ENCODE measurements around the gene THRA. TPM values are rescaled to one million over a fixed set of nuclear protein-coding genes. Genes with fewer than 3 reads are reported as not detected.

THRA gene
- total RNA-seq, 1 donor from 2014 or later: 1.6 TPM

GRCh38 chr17:40095944-40096791, 33.4 kb downstream of the THRA start:
- intact Hi-C loops (cut with micrococcal nuclease): loop anchor here (1.0 to 5.0 kb wide), 14 partner anchors 12 to 1581 kb away; partner anchors contain the start of genes CASC3, CDC6, MED24 and MIEN1

GRCh38 chr17:40097087-40097486, 34.3 kb downstream of the THRA start:
- intact Hi-C loops (cut with micrococcal nuclease): loop anchor here (2.0 to 5.0 kb wide), 4 partner anchors 220 to 1580 kb away; partner anchors contain the start of gene RPL19

GRCh38 chr17:40097931-40098845, 35.4 kb downstream of the THRA start:
- intact Hi-C loops (cut with micrococcal nuclease): loop anchor here (2.0 to 5.0 kb wide), 4 partner anchors 219 to 1579 kb away; partner anchors contain the start of gene RPL19

GRCh38 chr17:40098846-40099618, 36.3 kb downstream of the THRA start:
- intact Hi-C loops (cut with micrococcal nuclease): loop anchor here (5.0 kb wide), 2 partner anchors 218 to 1578 kb away; no protein-coding TSS in a partner anchor

- intact Hi-C loops (cut with micrococcal nuclease): loop anchor here (1.0 to 5.0 kb wide), 5 partner anchors 8 to 1577 kb away; partner anchors contain the start of genes CASC3 and WIPF2
Measured at GRCh38 chr17:40099619-40100418, 37.1 kb downstream of the THRA start.

GRCh38 chr17:40100419-40100668, 37.6 kb downstream of the THRA start, which contains the start of gene NR1D1:
Gene NR1D1 (minus strand): TSS chr17:40100589. CDS start chr17:40100094, 495 bp downstream.
- intact Hi-C loops (cut with micrococcal nuclease): loop anchor here (1.0 kb wide), 3 partner anchors 8 to 119 kb away; partner anchors contain the start of genes CASC3 and WIPF2

- intact Hi-C loops (cut with micrococcal nuclease): loop anchor here (1.0 kb wide), 3 partner anchors 7 to 118 kb away; partner anchors contain the start of genes CASC3 and WIPF2
Measured at GRCh38 chr17:40100669-40101366, 38.1 kb downstream of the THRA start.

GRCh38 chr17:40101367-40102210, 38.8 kb downstream of the THRA start:
- intact Hi-C loops (cut with micrococcal nuclease): no loop called here

GRCh38 chr17:40103071-40103661, 40.4 kb downstream of the THRA start:
- intact Hi-C loops (cut with micrococcal nuclease): no loop called here

- intact Hi-C loops (cut with micrococcal nuclease): no loop called here
Measured at GRCh38 chr17:40103688-40104087, 40.9 kb downstream of the THRA start.

GRCh38 chr17:40104594-40105486, 42.1 kb downstream of the THRA start:
- intact Hi-C loops (cut with micrococcal nuclease): no loop called here

- intact Hi-C loops (cut with micrococcal nuclease): no loop called here
Measured at GRCh38 chr17:40105861-40106759, 43.3 kb downstream of the THRA start.

GRCh38 chr17:40106760-40107521, 44.2 kb downstream of the THRA start:
- intact Hi-C loops (cut with micrococcal nuclease): no loop called here

- intact Hi-C loops (cut with micrococcal nuclease): loop anchor here (1.0 kb wide), 2 partner anchors 7 to 11 kb away; partner anchors contain the start of gene NR1D1
Measured at GRCh38 chr17:40107522-40108174, 44.9 kb downstream of the THRA start.

Data from T-helper 1 cell treated with Interleukin-12 subunit alpha and Interleukin-12 subunit beta and Interleukin-4 antibody, amounts not matched to agents 30 ng/mL and 1 ng/mL, for 36 hours (primary cell).